ENCODE measurements around the gene NDN. TPM values are rescaled to one million over a fixed set of nuclear protein-coding genes. Genes with fewer than 3 reads are reported as not detected.

The NDN gene
- total and polyA plus RNA-seq, 2 of the 4 experiments (the other 2 are of a cell fraction) = 40.1 to 72.4 TPM

- dilution Hi-C loops (cut with HindIII; ENCODE audit: low sequenced_read_pairs, unreplicated experiment) = no loop called here
- Histone ChIP-seq H4K20me1 (ENCODE audit: insufficient read depth, low read length) (no peaks in the 10 kb centered on the region), H3K4me3 (ENCODE audit: insufficient read depth, low read depth, low read length) (no peak overlapping the region), H3K27ac (ENCODE audit: insufficient read depth, low read length) (no peak overlapping the region), H3K27me3 (ENCODE audit: control insufficient read depth, insufficient read depth, low read length) (no peaks in the 10 kb centered on the region), H2AK9ac (replicated peaks; ENCODE audit: low read depth, low read length, poor library complexity) (no peak overlapping the region), H3K36me3 (ENCODE audit: control insufficient read depth, insufficient read depth, low read length) (no peaks in the 10 kb centered on the region), H2BK20ac (ENCODE audit: low read depth, low read length) (no peak overlapping the region), H3K9ac (ENCODE audit: low read depth, low read length) (no peak overlapping the region), H3K4ac (ENCODE audit: low read depth, low read length) (no peak overlapping the region), H4K5ac (ENCODE audit: low read depth, low read length) (no peak overlapping the region), H3K9me1 (ENCODE audit: insufficient read depth, low read length) (no peaks in the 10 kb centered on the region), H4K8ac (ENCODE audit: low read depth in 2 of 2, low read length in 2 of 2) (no peak overlapping the region), H3K18ac (ENCODE audit: low read depth, low read length) (no peak overlapping the region), H3K14ac (replicated peaks; ENCODE audit: low read depth, low read length) (no peak overlapping the region), H2BK5ac (ENCODE audit: low read depth, low read length, poor library complexity, severe bottlenecking) (no peak overlapping the region), H2AK5ac (ENCODE audit: low read depth, low read length) (no peak overlapping the region), H3K56ac (ENCODE audit: extremely low read depth, insufficient read depth, low read length) (no peak overlapping the region), H3K4me2 (ENCODE audit: low read depth, low read length) (no peak overlapping the region), H2BK120ac (ENCODE audit: low read depth, low read length) (no peak overlapping the region), H3K4me1 (ENCODE audit: control insufficient read depth, insufficient read depth, low read length) (no peaks in the 10 kb centered on the region), H3K23ac (ENCODE audit: low read depth, low read length) (no peak overlapping the region), H3K9me3 (ENCODE audit: control insufficient read depth, insufficient read depth, low read length) (peaks cover 2% of the 10 kb centered on the region; the same call in 1 of the 2 replicates), H2AFZ (replicated peaks; ENCODE audit: low read length, poor library complexity) (no peak overlapping the region), H3K79me1 (ENCODE audit: low read depth in 1 of 2, low read length in 2 of 2) (no peaks in the 10 kb centered on the region), H2BK15ac (ENCODE audit: low read depth, low read length) (no peak overlapping the region), H4K91ac (ENCODE audit: insufficient read depth, low read depth, low read length) (no peak overlapping the region)
- POLR2A ChIA-PET (ENCODE audit: unreplicated experiment) = no interaction called here
- 76% methylated on average over 15 of the region's 40 CpGs; no CpG with 5 or more reads in 1 of the 2 experiments for WGBS, 2 experiments (ENCODE audit: extremely low coverage in 2 of 2, insufficient read length in 1 of 2)
- in situ Hi-C loops (cut with MboI; ENCODE audit: low sequenced_read_pairs) = loop anchor here (10.0 kb wide), 1 partner anchor 209 kb away; no protein-coding TSS in a partner anchor
- DNase-seq (no peak), ATAC-seq (ENCODE audit: low read depth) (no peak)
- intact Hi-C loops (cut with micrococcal nuclease) = loop anchor here (10.0 kb wide), 2 partner anchors 1199 to 1859 kb away; no protein-coding TSS in a partner anchor
- BruUV-seq (replicated peaks) = no TSS peak
- TF ChIP-seq SMC3 (IDR thresholded peaks at IDR 0.05; ENCODE audit: low read depth, low read length) (no peak), MAZ (IDR thresholded peaks at IDR 0.05; ENCODE audit: borderline replicate concordance, low read depth, low read length) (no peak), CEBPB (IDR thresholded peaks at IDR 0.05; ENCODE audit: low read depth, low read length) (no peak), MXI1 (IDR thresholded peaks at IDR 0.05; ENCODE audit: borderline replicate concordance, low read depth, low read length) (no peak)
- CTCF ChIA-PET = no interaction called here
Measured at GRCh38 chr15:23645371-23646164, 41.5 kb downstream of the NDN start.

Measured in IMR-90 (cell line).